GM18511 (cell line): ENCODE measurements around the gene MCM5.

Experiments used
- ATAC-seq: cut with Tn5 transposase; IDR thresholded peaks from one replicate; pipeline ENCODE4 v1.9.1; 2021; ENCODE audit warnings: mild to moderate bottlenecking, moderate library complexity; ENCODE audit not compliant: unreplicated experiment

MCM5 gene

DNA sequence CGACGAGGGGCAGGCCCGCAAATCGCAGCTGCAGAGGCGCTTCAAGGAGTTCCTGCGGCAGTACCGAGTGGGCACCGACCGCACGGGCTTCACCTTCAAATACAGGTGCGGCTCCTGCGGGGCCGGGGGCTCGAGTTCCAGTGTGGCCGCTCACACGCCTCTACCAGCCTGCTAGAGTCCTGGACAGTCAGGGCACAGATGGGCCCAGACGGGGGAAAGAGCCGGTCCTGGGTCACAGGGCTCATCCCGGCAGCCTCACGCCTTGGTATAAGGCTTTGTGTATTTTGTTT lies 506 bp downstream of the MCM5 start:
- ATAC-seq, result peak; percentile 18

DNA sequence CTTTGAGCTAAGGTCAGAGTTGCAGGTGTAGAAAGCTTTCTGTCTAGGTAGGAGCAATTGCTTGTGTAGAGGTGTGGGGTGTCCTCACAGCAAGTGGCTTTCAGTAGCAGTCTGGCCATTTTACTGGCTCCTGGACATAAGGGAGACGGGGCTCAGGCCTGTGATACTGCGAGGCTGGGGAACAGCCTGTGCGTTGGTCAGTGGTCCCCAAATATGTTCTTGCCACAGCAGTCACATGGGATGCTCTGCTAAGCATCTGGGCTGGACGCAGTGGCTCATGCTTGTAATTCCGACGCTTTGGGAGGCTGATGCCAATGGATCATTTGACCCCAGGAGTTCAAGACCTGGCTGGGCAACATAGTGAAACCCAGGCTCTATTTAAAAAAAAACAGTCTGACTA lies 1.9 kb downstream of the MCM5 start:
- ATAC-seq, result no peak

DNA sequence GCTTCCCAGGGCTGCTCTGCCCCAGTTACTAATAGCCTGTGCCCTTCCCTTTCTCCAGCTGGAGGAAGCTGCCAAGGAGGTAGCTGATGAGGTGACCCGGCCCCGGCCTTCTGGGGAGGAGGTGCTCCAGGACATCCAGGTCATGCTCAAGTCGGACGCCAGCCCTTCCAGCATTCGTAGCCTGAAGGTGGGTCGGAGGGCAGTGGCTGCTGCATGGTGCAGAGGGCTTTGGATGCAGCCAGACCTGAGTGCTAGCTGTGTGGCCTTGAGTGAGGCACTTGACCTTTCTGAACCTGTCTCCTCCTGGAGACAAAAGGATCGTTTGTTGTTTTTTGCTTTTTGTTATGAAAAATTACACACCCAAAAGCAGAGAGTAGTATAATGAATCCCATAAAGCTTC lies 3.4 kb downstream of the MCM5 start:
- no peak for ATAC-seq

DNA sequence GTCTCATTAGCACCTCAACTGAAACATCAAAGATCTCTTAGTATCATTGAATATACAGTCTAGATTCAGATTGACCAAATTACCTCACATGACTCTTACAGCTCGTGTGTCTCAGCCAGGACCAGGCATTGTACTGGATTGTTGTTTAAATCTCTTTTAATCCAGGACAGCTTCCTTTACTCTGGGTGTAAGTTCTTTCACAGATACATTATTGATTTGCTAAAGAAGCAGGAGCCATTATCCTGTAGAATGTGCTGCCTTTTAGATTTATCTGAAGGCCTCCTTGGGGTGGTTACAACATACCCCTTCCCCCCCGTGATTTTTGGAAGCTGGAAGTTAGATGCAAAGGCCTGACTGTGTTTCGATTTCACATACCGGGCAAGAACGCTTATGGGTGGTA lies 4.2 kb downstream of the MCM5 start:
- no peak for ATAC-seq

DNA sequence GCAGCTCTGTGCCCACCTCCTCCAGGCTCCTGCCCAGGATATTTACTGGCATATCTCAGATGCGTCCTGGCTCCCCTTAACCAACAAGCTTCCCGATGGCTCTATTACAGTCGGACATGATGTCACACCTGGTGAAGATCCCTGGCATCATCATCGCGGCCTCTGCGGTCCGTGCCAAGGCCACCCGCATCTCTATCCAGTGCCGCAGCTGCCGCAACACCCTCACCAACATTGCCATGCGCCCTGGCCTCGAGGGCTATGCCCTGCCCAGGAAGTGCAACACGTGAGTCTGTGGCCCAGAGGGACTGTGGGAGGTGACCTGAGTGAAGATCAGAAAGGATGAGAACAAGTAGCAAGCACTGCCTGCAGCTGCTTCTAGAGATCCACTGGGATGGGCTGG lies 6.5 kb downstream of the MCM5 start:
- ATAC-seq, result no peak

DNA sequence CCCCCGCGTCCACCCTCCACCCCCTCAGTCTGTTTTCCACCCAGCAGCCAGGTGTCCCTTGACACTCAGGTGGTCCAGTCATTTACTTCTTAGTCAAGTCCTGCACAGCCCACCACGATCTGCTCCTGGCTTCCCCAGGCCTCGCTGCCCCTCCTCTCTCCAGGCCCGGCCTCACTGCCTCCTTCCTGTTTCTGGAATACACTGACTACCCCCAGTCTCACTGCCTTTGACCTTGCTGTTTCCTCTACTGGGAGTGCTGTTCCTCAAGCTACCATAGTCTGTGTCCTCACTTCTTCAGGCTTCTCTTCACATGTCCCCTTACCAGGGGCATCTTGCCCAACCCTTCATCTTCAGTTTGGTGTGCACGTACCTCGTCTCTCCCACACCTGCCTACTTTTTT lies 7.4 kb downstream of the MCM5 start:
- no peak for ATAC-seq

DNA sequence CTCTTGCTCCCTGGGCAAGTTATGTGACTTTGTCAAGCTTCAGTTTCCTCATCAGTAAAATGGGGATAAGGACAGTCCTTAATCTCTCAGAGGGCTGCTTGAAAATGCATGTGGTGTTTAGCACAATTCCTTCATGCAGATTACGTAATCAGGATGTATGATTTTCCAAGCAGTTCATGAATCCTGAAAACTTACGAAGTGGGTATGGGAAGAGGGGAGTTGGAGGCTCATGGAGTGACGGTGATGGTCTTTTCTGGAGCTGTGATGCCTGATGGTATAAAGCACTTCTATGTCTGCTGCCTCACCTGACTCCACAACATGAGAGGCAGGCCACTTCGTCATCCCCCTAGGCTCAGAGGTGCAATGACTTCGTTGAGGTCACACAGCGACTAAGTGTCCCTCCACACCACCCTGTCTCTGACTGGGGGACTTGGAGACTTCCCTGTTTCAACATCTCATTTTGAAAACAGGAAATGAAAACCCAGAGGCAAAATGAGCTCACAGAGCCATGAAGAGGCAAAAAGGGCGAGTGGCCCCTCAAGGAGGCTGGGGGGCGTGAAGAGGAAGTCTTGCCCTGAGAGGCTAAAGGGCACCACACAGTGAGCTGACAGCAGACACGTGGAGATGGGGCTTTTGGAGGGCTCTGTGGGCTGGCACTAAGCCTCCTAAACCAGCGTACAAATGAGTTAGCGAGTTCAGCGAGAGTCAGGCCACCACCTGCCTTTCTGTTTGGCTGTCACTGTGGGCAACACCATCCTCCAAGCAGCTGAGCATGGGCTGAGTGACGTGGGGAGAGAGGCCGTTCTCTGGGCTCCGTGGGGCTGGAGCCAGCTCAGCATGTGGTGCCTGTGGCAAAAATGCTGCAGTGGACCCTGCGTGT lies 10.1 kb downstream of the MCM5 start:
- peak; percentile 82 for ATAC-seq

DNA sequence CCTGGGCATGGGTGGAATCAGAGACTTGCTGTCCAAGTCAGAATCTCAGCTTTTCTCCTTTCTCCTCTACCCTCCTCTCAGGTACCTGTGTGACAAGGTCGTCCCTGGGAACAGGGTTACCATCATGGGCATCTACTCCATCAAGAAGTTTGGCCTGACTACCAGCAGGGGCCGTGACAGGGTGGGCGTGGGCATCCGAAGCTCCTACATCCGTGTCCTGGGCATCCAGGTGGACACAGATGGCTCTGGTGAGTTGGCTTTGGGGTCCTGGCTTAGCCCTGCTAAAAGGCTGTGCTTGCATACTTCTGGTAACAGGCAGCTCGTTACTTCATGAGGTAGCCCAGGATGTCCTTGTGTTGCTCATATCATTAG lies 10.7 kb downstream of the MCM5 start:
- ATAC-seq, result peak; percentile 2

DNA sequence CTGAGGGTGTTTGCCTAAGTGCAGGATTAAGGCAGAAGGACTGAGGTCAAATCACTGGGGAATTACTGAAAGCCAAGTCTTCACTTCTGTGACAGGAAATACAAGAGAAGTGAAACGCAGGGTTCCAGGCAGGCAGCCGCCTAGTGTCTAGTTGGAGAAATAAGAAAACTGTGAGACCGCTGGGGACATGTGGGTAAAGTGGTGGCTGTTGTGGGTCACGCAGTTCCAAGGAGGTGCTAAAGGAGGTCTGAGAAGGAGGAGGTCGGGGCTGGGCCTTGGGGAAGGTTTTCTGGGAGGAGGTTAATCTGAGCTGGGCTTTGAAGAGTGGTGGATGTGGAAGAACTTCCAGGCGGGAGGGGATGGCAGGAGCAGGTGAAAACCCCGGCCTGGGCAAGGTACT lies 11.2 kb downstream of the MCM5 start:
- no peak for ATAC-seq

DNA sequence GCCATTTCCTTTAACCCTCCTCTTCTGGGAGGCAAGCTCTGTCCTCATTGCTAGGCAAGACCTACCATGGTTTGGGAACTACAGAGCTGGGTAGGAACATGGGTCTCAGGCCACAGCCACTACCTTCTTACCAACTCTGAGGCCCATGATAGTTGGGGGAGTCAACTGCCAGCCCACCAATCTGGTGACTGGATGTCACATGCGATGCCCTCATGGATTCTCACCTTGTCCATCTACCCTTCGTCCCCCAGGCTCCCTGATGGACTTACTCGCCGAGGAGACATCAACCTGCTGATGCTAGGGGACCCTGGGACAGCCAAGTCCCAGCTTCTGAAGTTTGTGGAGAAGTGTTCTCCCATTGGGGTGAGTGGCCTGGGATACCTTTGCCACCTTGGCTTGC lies 13.7 kb downstream of the MCM5 start:
- ATAC-seq, result no peak

DNA sequence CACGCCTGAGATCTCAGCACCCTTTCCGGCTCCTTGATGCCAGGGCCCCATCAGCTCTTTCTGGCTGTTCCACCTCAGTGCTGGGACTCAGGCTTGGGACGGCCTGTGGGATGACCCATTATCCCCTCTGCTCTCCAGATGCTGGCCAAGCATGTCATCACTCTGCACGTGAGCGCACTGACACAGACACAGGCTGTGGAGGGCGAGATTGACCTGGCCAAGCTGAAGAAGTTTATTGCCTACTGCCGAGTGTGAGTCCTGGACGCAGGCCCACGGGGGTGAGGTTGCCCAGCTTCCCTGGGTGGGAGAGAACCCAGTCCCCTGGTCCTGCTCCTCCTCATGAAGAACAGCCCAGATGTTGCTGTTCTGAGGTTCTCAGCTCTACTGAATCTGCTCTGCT lies 17.7 kb downstream of the MCM5 start:
- no peak for ATAC-seq

DNA sequence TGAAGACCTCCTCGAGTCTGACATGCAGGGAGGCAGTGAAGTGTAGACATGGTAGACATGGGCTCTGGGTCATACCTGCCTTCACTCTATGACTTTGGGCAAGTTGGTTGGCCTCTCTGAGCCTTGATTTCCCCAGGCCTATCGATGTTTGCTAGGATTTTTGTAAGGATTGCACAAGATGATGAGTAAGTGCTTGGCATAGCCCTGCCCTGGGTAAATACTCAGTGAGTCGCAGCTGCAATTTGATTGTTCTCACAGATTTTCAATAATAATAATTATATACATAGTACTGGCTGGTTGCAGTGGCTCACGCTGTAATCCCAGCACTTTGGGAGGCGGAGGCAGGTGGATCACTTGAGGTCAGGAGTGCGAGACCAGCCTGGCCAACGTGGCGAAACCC lies 18.1 kb downstream of the MCM5 start:
- ATAC-seq, result no peak

DNA sequence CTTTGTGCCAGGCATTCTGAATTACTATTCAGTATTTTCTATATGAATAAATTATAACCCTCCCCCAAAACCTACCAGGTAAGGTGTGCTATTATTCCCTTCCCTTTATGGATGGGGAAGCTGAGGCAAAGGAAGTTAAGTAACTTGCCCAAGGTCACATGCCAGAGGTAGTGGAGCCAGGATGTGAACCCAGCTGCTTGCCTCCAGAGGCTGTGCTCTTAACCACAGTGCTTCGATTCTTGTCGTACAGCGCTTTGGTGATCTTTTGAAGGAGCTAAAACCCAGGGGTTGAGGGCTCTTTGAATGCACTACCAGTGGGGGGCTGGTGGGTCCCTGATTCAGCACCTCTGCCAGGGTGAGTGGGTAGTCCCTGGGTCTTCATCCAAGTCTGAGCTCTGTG lies 18.8 kb downstream of the MCM5 start:
- no peak for ATAC-seq

DNA sequence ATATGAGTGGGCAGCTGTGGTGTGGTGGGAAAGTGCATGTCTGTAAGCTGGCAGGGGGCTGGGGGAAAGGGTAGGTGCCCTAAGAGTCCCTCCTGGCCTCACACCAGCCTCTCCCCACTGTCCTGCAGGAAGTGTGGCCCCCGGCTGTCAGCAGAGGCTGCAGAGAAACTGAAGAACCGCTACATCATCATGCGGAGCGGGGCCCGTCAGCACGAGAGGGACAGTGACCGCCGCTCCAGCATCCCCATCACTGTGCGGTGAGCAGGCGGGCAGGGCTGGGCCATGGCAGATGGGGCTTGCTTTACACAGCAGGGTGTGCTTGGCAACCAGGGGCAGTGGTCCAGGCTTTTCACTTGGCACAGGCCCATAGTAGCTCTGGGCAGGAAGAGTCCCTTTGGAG lies 19.8 kb downstream of the MCM5 start:
- ATAC-seq, result no peak

DNA sequence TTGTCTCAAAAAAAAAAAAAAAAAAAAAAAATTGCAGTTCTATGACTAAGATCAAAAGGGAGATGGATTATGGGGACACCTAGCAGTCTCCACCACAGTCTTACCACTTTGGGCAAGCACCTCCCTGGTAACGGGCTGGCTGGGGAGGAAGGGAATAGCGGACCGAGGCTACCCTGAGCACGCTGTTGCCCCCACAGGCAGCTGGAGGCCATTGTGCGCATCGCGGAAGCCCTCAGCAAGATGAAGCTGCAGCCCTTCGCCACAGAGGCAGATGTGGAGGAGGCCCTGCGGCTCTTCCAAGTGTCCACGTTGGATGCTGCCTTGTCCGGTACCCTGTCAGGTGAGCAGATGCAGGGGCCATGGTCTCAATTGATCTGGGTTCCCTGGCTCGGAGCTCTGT lies 21.2 kb downstream of the MCM5 start:
- ATAC-seq, result no peak

DNA sequence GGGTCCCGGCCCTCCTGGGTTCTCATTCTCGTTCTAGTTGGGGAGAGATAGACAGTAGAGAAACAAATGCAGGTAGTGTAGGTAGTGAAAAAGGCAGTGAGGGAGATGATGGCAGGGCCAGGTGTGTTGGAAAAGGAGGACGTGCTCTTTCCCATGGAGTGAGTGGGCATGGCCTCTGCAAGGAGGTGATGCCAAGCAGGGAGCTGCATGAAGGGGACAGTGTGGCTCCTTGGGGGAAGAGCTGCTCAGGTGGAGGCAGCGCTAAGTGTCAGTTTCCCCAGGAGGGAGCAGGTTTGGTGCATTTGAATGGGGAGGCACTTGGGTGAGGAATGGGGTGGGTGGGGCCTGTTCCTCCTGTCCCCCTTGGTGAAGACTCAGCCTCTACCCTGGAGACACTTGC lies 22.2 kb downstream of the MCM5 start:
- ATAC-seq, result no peak

DNA sequence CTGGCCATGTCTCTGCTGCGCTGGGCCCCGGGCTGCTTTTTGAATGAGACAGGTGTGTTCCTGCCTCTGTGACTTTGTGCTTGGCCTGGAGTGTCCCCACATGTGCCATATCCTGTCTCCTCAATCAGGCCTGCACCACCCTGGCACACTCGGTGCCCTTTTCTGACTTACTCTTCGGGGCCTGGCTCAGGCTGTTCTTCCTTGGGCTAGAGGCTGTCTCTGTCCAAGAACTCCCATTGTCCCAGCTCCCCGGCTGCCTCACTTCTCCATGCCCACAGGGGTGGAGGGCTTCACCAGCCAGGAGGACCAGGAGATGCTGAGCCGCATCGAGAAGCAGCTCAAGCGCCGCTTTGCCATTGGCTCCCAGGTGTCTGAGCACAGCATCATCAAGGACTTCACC lies 23.0 kb downstream of the MCM5 start:
- ATAC-seq, result no peak

DNA sequence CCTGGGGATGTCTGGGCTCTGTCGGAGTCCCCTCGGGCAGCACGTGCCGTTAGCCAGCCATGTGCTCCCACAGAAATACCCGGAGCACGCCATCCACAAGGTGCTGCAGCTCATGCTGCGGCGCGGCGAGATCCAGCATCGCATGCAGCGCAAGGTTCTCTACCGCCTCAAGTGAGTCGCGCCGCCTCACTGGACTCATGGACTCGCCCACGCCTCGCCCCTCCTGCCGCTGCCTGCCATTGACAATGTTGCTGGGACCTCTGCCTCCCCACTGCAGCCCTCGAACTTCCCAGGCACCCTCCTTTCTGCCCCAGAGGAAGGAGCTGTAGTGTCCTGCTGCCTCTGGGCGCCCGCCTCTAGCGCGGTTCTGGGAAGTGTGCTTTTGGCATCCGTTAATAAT lies 24.1 kb downstream of the MCM5 start:
- ATAC-seq, result no peak

DNA sequence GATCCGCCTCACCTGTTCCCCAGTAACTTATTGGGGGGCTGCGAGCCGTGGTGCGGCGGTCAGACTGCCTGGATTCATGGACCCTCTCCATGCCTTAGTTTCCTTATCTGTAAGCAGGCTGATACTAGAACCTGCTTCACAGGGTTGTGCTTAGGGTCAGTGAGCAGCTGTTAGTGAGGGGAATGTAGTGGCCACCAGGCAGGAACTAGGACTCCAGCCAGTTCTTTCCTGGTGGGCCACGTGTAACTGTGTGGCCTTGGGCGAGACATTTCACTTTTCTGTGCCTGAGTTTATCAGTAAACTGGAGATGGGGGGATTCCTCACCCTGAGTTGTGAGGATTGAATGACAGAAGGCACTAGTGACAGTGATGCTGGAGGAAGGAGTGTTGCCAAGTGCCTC lies 24.8 kb downstream of the MCM5 start:
- ATAC-seq, result no peak

DNA sequence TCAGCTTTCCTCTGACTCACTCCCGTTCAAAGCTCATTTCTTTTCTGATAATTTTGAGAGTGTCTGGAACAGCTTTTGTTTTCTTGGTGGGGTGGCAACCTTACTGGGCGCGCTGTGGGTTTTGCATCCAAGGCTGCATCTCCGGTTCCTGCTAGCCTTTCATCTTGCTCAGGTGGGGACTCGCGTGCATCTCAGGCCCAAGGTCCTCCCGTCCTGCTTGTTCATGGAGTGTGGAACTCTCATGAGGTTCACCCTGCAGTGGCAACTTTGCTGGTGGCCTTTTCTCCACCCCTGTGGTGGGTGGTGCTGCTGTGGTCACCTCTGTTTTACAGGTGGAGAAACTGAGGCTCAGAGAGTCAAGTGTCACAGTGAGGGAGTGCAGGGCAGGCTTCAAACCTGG lies 25.6 kb downstream of the MCM5 start:
- ATAC-seq, result no peak

DNA sequence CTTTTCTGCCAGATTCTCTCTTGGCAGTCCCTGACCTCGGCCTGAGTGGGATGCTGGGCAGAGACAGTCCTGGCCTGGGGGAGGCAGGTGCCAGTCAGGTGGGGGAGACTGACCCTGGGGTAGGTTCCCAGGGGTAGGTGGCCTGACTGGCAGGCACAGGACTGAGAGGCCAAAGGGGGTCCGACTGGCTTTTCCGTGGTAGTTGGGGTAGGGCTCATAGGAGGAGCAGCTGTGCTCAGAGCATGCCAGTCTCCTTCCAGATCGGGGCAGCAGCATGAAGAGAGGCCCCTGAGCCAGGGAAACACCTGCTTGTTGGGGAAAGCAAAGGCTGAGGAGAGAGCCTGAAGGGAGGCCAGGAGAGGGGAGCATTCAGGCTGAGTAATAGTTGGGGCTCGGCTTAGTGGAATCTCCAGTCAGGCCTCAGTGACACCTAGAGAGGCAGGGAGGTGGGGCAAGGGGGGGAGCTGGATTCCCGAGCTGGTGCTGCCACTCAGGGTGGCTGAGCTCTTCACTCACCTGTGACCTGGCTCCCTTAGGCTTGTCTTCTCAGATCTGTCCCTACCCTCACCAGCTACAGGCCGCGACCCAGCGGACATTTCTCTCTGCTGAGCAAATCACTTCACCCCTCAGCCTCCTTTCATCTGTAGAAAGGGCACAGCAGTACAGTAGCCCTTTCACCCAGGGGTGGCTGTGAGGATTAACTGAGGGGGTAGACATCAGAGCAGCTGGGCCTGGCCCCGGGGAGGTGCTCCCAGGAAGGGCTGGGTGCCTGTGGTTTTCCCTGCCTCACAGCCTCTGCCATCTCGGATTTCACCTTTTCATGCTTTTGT lies 26.2 kb downstream of the MCM5 start:
- no peak for ATAC-seq

DNA sequence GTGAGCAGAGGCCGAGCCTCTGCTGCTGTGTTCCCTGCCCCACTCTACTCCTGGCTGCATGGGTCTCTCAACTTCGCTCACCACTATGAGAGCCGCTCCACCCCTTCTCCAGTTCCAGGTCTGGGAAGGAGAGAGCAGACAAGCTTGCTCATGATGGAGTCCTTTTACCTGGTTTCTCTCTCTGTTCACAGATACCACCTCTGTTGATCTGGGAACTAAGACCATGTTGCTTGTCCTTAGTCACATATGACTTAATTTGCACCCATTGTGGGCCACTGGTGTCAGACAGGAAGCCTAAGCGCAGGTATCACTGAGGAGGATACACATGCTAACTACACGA lies 26.8 kb downstream of the MCM5 start:
- no peak for ATAC-seq

DNA sequence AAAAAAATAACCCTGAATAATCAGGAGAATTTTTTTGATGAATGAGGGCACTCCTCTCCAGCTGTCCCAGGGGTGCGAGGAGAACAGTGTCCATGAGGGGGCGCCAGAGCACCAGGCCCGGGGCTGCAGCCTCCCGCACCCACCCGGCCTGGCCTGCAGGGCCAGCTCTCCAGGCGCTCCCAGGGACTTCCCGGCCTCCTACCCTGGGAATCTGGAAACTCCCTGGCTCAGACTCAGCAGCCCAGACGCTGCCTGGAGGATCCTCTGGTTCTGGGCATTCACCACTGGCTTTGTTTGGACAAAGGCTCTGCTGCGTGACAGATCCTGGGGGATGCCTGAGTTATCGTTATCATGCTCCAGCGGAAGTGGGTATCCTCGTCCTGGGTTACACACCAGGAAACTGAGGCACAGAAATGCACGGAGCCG lies 31.0 kb downstream of the MCM5 start:
- no peak for ATAC-seq
